Upper lobe of left lung (tissue), 4 donors: ENCODE results near the gene CIC.

Experiments
- CTCF ChIP-seq, 6 experiments: fragments of 450-650 bp in 4 of 6; fragments of 200-600 bp in 2 of 6; sonication (generic) in 2 of 6; IDR thresholded peaks; one replicate each; pipeline ENCODE4 v1.5.1; 2016 to 2019; ENCODE audit warnings: antibody characterized with exemption in 6 of 6
- POLR2A ChIP-seq, 4 donors: fragments of 450-650 bp; IDR thresholded peaks; one replicate each; pipeline ENCODE4 v1.5.1; 2016 to 2017; ENCODE audit warnings: antibody characterized with exemption in 4 of 4, mild to moderate bottlenecking in 2 of 4
- POLR2AphosphoS5 ChIP-seq, 2 donors: sonication (generic); formaldehyde crosslinking; IDR thresholded peaks; one replicate each; pipeline ENCODE4 v1.5.1; 2017; ENCODE audit warnings: antibody characterized with exemption in 2 of 2

- TF ChIP-seq CTCF (IDR thresholded peaks at IDR 0.05) (no peak), POLR2AphosphoS5 (IDR thresholded peaks at IDR 0.05) (no peak), POLR2A (IDR thresholded peaks at IDR 0.05) (no peak)
Observed at GRCh38 chr19:42295342-42295741, 26.3 kb downstream of the CIC start.
